LNCAP (cell line): ENCODE measurements around the gene VWC2.

Source experiments
- CTCF ChIP-seq: fragments of 450-650 bp; IDR thresholded peaks from 2 replicates; pipeline ENCODE4 v1.5.1; 2017; ENCODE audit warnings: mild to moderate bottlenecking

Gene VWC2

GRCh38 chr7:49773218-49773935 is at the start of gene VWC2:
TSS of gene VWC2 (plus strand) at chr7:49773638. CDS start at chr7:49775436, 1,798 bp downstream.
- TF ChIP-seq CTCF = no peak

- TF ChIP-seq CTCF = no peak
Observed at GRCh38 chr7:49724071-49724470, 49.4 kb upstream of the VWC2 start.

- no peak for TF ChIP-seq CTCF
Observed at GRCh38 chr7:49731836-49732235, 41.6 kb upstream of the VWC2 start.

GRCh38 chr7:49762666-49763065 is 10.8 kb upstream of the VWC2 start:
- TF ChIP-seq CTCF = no peak

GRCh38 chr7:49763791-49764190 is 9.6 kb upstream of the VWC2 start:
- no peak for TF ChIP-seq CTCF

- no peak for TF ChIP-seq CTCF
Observed at GRCh38 chr7:49766966-49767365, 6.5 kb upstream of the VWC2 start.

GRCh38 chr7:49767719-49768118 is 5.7 kb upstream of the VWC2 start:
- TF ChIP-seq CTCF = no peak

GRCh38 chr7:49768254-49768653 is 5.2 kb upstream of the VWC2 start:
- TF ChIP-seq CTCF = no peak
